T-cell (primary cell): ENCODE data around the gene BTC. TPM values are rescaled to one million over a fixed set of nuclear protein-coding genes. Genes with fewer than 3 reads are reported as not detected.

Experiments
- ATAC-seq, 4 experiments: fragments of 200-7000 bp in 3 of 4; fragments of 150-1000 bp in 1 of 4; cut with Tn5 transposase; replicated peaks in 1 of 4; 1 replicate in 3 of 4; 2 replicates in 1 of 4; pipeline ENCODE4 v1.10.0; 2021; ENCODE audit warnings: moderate library complexity in 3 of 4, mild to moderate bottlenecking in 2 of 4, moderate number of reproducible peaks in 1 of 4
- CTCF ChIA-PET, 2 donors: fragments of 300-600 bp; sonication (Branson Sonifier 250); formaldehyde crosslinking; loops; one replicate each; lab custom pipeline; 2022; ENCODE audit warnings: antibody characterized with exemption in 2 of 2; lab: Charles Lee
- POLR2A ChIA-PET, 2 donors: fragments of 300-600 bp; sonication (Branson Sonifier 250); formaldehyde crosslinking; loops; one replicate each; lab custom pipeline; 2022; ENCODE audit warnings: antibody characterized with exemption in 2 of 2; lab: Charles Lee
- DNase-seq, 35 experiments: peaks; one replicate each; pipeline versions ENCODE4 v3.0.0 to v3.0.0-alpha.2; 2013 to 2023
- H3K27ac ChIP-seq: one replicate; pipeline ENCODE4 v1.5.1; 2013; ENCODE audit warnings: low read length
- H3K27me3 ChIP-seq, 2 experiments: replicated peaks in 1 of 2; 1 replicate in 1 of 2; 2 replicates in 1 of 2; pipeline versions ENCODE4 v1.6.1 to v1.7.0; 2013; ENCODE audit warnings: low read length in 1 of 2, mixed read lengths in 1 of 2; ENCODE audit not compliant: control insufficient read depth in 2 of 2, insufficient read depth in 2 of 2; ENCODE audit errors: extremely low read depth in 1 of 2
- H3K36me3 ChIP-seq, 2 donors: 1 replicate in 1 of 2; 2 replicates in 1 of 2; pipeline versions ENCODE4 v1.6.1 to v1.7.0; 2013; ENCODE audit warnings: low read length in 1 of 2; ENCODE audit not compliant: control insufficient read depth in 2 of 2, insufficient read depth in 1 of 2; ENCODE audit errors: extremely low read depth in 1 of 2
- H3K4me1 ChIP-seq, 2 experiments: 1 replicate in 1 of 2; 2 replicates in 1 of 2; pipeline versions ENCODE4 v1.6.1 to v1.7.0; 2013; ENCODE audit warnings: low read length in 2 of 2, mixed read lengths in 1 of 2; ENCODE audit not compliant: insufficient read depth in 2 of 2, control insufficient read depth in 1 of 2; ENCODE audit errors: extremely low read depth in 1 of 2
- H3K4me3 ChIP-seq, 2 donors: 1 replicate in 1 of 2; 2 replicates in 1 of 2; pipeline versions ENCODE4 v1.5.1 to v1.7.0; 2013; ENCODE audit warnings: mild to moderate bottlenecking in 2 of 2, low read length in 1 of 2, moderate library complexity in 1 of 2; ENCODE audit not compliant: control insufficient read depth in 1 of 2; ENCODE audit errors: extremely low read depth in 1 of 2
- H3K9me3 ChIP-seq: 2 replicates; pipeline ENCODE4 v1.7.0; 2013
- H3K27ac Mint-ChIP-seq, 2 donors: one replicate each; pipeline ENCODE4 v1.8.0; 2020 to 2021; ENCODE audit warnings: mild to moderate bottlenecking in 2 of 2, mixed read lengths in 2 of 2
- H3K27me3 Mint-ChIP-seq, 2 donors: one replicate each; pipeline ENCODE4 v1.8.0; 2021 to 2022; ENCODE audit warnings: mixed read lengths in 2 of 2
- H3K36me3 Mint-ChIP-seq: one replicate; pipeline ENCODE4 v1.8.0; 2021; ENCODE audit warnings: mixed read lengths
- H3K4me1 Mint-ChIP-seq, 3 donors: one replicate each; pipeline ENCODE4 v1.8.0; 2020 to 2022; ENCODE audit warnings: mixed read lengths in 3 of 3, mild to moderate bottlenecking in 1 of 3
- H3K4me3 Mint-ChIP-seq, 3 donors: one replicate each; pipeline ENCODE4 v1.8.0; 2020 to 2022; ENCODE audit warnings: mild to moderate bottlenecking in 3 of 3, mixed read lengths in 3 of 3, moderate library complexity in 3 of 3
- H3K9me3 Mint-ChIP-seq, 3 donors: one replicate each; pipeline ENCODE4 v1.8.0; 2020 to 2022; ENCODE audit warnings: mixed read lengths in 3 of 3
- WGBS: methylation state at CpG from one replicate; pipeline ENCODE4 v1.1.5; 2013; ENCODE audit warnings: missing lambda C conversion rate; ENCODE audit not compliant: insufficient coverage; 5-methylcytosine and 5-hydroxymethylcytosine counted together
- total RNA-seq, 35 experiments: library from RNA in 6 of 35; stranded (reverse) in 6 of 35; fragments of 120-200 nt in 1 of 35; gene quantifications; one replicate each; pipeline versions ENCODE4 v1.2.1 to v1.2.4 and lab custom pipeline; 2013 to 2026

The BTC gene
- total RNA-seq, 5 donors from 2014 or later (not counting 1 experiment from before 2014, with no cell fraction given), result not detected

GRCh38 chr4:74770226-74770910 is 24.0 kb downstream of the BTC start:
- no peaks in the 10 kb centered on the region for H3K9me3 Mint-ChIP-seq
- no peaks in the 10 kb centered on the region for H3K4me1 Mint-ChIP-seq
- no peaks in the 10 kb centered on the region for H3K36me3 Mint-ChIP-seq
- no peaks in the 10 kb centered on the region for H3K9me3 ChIP-seq
- H3K27me3 Mint-ChIP-seq, result no peaks in the 10 kb centered on the region
- no peaks in the 10 kb centered on the region for H3K27me3 ChIP-seq
- DNase-seq, result no peak
- no peak overlapping the region for H3K4me3 ChIP-seq
- ChIA-PET CTCF (no interaction called here), POLR2A (no interaction called here)
- no peak overlapping the region for H3K27ac Mint-ChIP-seq
- WGBS, result no CpG with 5 or more reads among the region's 4 CpGs
- H3K36me3 ChIP-seq, result no peaks in the 10 kb centered on the region
- H3K27ac ChIP-seq, result no peak overlapping the region
- no peaks in the 10 kb centered on the region for H3K4me1 ChIP-seq
- ATAC-seq, result no peak
- H3K4me3 Mint-ChIP-seq, result no peak overlapping the region

- no peaks in the 10 kb centered on the region for H3K9me3 Mint-ChIP-seq
- no peak overlapping the region for H3K27ac Mint-ChIP-seq
- ChIA-PET CTCF (no interaction called here), POLR2A (no interaction called here)
- H3K36me3 ChIP-seq, result no peaks in the 10 kb centered on the region
- WGBS, result no CpG with 5 or more reads among the region's 2 CpGs
- H3K4me1 ChIP-seq, result no peaks in the 10 kb centered on the region
- ATAC-seq, result no peak
- no peak overlapping the region for H3K4me3 ChIP-seq
- H3K27ac ChIP-seq, result no peak overlapping the region
- H3K27me3 ChIP-seq, result no peaks in the 10 kb centered on the region
- H3K36me3 Mint-ChIP-seq, result no peaks in the 10 kb centered on the region
- no peaks in the 10 kb centered on the region for H3K9me3 ChIP-seq
- H3K27me3 Mint-ChIP-seq, result no peaks in the 10 kb centered on the region
- no peak overlapping the region for H3K4me3 Mint-ChIP-seq
- no peaks in the 10 kb centered on the region for H3K4me1 Mint-ChIP-seq
- DNase-seq, result no peak
These were observed 25.3 kb downstream of the BTC start for GRCh38 chr4:74768857-74769525.

- H3K27ac ChIP-seq, result no peak overlapping the region
- no peaks in the 10 kb centered on the region for H3K9me3 Mint-ChIP-seq
- no peaks in the 10 kb centered on the region for H3K9me3 ChIP-seq
- no peaks in the 10 kb centered on the region for H3K36me3 Mint-ChIP-seq
- WGBS, result no CpG with 5 or more reads among the region's 2 CpGs
- ChIA-PET CTCF (no interaction called here), POLR2A (no interaction called here)
- no peaks in the 10 kb centered on the region for H3K4me1 ChIP-seq
- H3K36me3 ChIP-seq, result no peaks in the 10 kb centered on the region
- no peaks in the 10 kb centered on the region for H3K27me3 ChIP-seq
- no peak overlapping the region for H3K4me3 ChIP-seq
- H3K27me3 Mint-ChIP-seq, result peaks cover 0 to 5% of the 10 kb centered on the region in 2 donors
- no peak overlapping the region for H3K27ac Mint-ChIP-seq
- ATAC-seq (no peak), DNase-seq (no peak)
- H3K4me1 Mint-ChIP-seq, result no peaks in the 10 kb centered on the region
- H3K4me3 Mint-ChIP-seq, result no peak overlapping the region
These were observed 30.2 kb downstream of the BTC start for GRCh38 chr4:74764119-74764518.

- H3K27me3 ChIP-seq, result peaks cover 0 to 3% of the 10 kb centered on the region in 2 experiments
- Mint-ChIP-seq H3K27ac (no peak overlapping the region), H3K4me3 (no peak overlapping the region), H3K36me3 (no peaks in the 10 kb centered on the region), H3K27me3 (peaks cover 2 to 13% of the 10 kb centered on the region in 2 donors), H3K9me3 (no peaks in the 10 kb centered on the region), H3K4me1 (no peaks in the 10 kb centered on the region)
- POLR2A ChIA-PET, result no interaction called here
- no peak for ATAC-seq
- H3K27ac ChIP-seq, result no peak overlapping the region
- H3K4me3 ChIP-seq, result no peak overlapping the region
- 87% methylated on average over 3 of the region's 5 CpGs for WGBS
- H3K9me3 ChIP-seq, result no peaks in the 10 kb centered on the region
- no peaks in the 10 kb centered on the region for H3K4me1 ChIP-seq
- H3K36me3 ChIP-seq, result no peaks in the 10 kb centered on the region
- DNase-seq, result no peak
- CTCF ChIA-PET, result interaction anchor here in 1 of 2 donors (0.6 kb wide), 1 partner anchor 60 kb away, joined by 3 read pairs; no protein-coding TSS in a partner anchor
These were observed 35.7 kb downstream of the BTC start for GRCh38 chr4:74758551-74759145.

- Mint-ChIP-seq H3K27me3 (peaks cover 2 to 8% of the 10 kb centered on the region in 2 donors), H3K36me3 (no peaks in the 10 kb centered on the region), H3K4me3 (no peak overlapping the region), H3K9me3 (no peaks in the 10 kb centered on the region), H3K4me1 (no peaks in the 10 kb centered on the region), H3K27ac (no peak overlapping the region)
- Histone ChIP-seq H3K4me1 (no peaks in the 10 kb centered on the region), H3K9me3 (no peaks in the 10 kb centered on the region), H3K36me3 (no peaks in the 10 kb centered on the region), H3K4me3 (no peak overlapping the region), H3K27me3 (peaks cover 0 to 3% of the 10 kb centered on the region in 2 experiments), H3K27ac (no peak overlapping the region)
- DNase-seq (no peak), ATAC-seq (no peak)
- CTCF ChIA-PET, result no interaction called here
- POLR2A ChIA-PET, result no interaction called here
These were observed 37.2 kb downstream of the BTC start for GRCh38 chr4:74757136-74757535.

- ChIA-PET CTCF (no interaction called here), POLR2A (no interaction called here)
- Mint-ChIP-seq H3K4me1 (no peaks in the 10 kb centered on the region), H3K27me3 (peaks cover 2 to 8% of the 10 kb centered on the region in 2 donors), H3K4me3 (no peak overlapping the region), H3K27ac (no peak overlapping the region), H3K36me3 (no peaks in the 10 kb centered on the region), H3K9me3 (no peaks in the 10 kb centered on the region)
- no peak overlapping the region for H3K4me3 ChIP-seq
- no peaks in the 10 kb centered on the region for H3K36me3 ChIP-seq
- no peak overlapping the region for H3K27ac ChIP-seq
- DNase-seq (no peak), ATAC-seq (no peak)
- no peaks in the 10 kb centered on the region for H3K4me1 ChIP-seq
- no peaks in the 10 kb centered on the region for H3K9me3 ChIP-seq
- peaks cover 0 to 3% of the 10 kb centered on the region in 2 experiments for H3K27me3 ChIP-seq
- WGBS, result 66% methylated on average over 3 of the region's 7 CpGs
These were observed 38.8 kb downstream of the BTC start for GRCh38 chr4:74755486-74755885.
